DOHH2 (cell line): Measurements from ENCODE around the gene SUCLG1.

ENCODE experiments used
- EZH2phosphoT487 ChIP-seq: fragments of 200-600 bp; sonication (generic); IDR thresholded peaks from 2 replicates; pipeline ENCODE4 v1.6.1; 2017; ENCODE audit warnings: borderline replicate concordance, mild to moderate bottlenecking, antibody characterized with exemption, low read length, moderate library complexity, mixed read lengths
- TF ChIP-seq, protein P1 (sequence below): fragments of 200-600 bp; sonication (generic); IDR thresholded peaks from one replicate; pipeline ENCODE4 v1.5.1; 2014; ENCODE audit warnings: antibody characterized with exemption, mild to moderate bottlenecking, low read depth, low read length; ENCODE audit not compliant: poor library complexity, severe bottlenecking

DNA sequence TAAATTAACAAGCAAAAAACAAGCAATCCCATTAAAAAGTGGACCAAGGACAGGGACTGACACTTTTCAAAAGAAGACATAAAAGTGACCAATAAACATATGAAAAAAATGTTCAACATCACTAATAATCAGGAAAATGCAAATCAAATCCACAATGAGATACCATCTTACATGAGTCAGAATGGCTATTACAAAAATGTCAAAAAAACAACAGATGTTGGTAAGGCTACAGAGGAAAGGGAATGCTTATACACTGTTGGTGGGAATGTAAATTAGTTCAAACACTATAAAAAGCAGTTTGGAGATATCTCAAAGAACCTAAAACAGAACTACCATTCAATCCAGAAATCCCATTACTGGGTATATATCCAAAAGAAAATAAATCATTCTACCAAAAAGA is 78.2 kb downstream of the SUCLG1 start:
- TF ChIP-seq, protein P1, sequence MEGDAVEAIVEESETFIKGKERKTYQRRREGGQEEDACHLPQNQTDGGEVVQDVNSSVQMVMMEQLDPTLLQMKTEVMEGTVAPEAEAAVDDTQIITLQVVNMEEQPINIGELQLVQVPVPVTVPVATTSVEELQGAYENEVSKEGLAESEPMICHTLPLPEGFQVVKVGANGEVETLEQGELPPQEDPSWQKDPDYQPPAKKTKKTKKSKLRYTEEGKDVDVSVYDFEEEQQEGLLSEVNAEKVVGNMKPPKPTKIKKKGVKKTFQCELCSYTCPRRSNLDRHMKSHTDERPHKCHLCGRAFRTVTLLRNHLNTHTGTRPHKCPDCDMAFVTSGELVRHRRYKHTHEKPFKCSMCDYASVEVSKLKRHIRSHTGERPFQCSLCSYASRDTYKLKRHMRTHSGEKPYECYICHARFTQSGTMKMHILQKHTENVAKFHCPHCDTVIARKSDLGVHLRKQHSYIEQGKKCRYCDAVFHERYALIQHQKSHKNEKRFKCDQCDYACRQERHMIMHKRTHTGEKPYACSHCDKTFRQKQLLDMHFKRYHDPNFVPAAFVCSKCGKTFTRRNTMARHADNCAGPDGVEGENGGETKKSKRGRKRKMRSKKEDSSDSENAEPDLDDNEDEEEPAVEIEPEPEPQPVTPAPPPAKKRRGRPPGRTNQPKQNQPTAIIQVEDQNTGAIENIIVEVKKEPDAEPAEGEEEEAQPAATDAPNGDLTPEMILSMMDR = no peak
- TF ChIP-seq EZH2phosphoT487 = no peak
